ENCODE data around the gene FURIN.

DNA sequence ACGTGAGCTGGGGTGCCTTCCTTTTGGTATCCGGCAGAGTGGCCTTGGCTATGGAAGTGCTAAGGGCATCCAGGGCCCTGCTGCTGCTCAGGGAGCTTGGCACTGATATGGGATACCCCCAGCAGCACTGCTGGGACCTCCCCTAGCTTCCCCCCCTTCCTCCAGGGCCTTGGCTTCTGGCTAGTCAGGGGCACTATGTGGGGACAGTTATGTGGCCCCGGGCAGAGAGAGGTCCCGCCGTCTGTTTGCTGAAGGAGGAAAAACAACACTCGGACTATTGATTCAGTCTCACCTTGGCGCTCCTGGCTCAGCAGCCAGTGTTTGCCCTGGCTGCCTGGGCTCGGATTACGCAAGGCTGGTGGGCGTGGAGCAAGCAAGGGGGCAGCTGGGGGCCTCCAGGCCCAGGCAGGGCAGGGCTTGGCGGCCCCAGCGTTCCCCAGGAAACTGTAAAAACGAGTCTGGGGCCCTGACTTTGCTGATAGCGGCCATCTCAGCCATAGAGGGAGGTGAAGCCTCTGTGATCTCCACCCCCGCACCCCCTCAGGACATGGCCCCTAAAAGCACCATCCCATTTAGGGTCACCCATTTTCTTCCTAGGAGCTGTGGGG lies 5.7 kb downstream of the FURIN start:
- TF ChIP-seq, protein P1, sequence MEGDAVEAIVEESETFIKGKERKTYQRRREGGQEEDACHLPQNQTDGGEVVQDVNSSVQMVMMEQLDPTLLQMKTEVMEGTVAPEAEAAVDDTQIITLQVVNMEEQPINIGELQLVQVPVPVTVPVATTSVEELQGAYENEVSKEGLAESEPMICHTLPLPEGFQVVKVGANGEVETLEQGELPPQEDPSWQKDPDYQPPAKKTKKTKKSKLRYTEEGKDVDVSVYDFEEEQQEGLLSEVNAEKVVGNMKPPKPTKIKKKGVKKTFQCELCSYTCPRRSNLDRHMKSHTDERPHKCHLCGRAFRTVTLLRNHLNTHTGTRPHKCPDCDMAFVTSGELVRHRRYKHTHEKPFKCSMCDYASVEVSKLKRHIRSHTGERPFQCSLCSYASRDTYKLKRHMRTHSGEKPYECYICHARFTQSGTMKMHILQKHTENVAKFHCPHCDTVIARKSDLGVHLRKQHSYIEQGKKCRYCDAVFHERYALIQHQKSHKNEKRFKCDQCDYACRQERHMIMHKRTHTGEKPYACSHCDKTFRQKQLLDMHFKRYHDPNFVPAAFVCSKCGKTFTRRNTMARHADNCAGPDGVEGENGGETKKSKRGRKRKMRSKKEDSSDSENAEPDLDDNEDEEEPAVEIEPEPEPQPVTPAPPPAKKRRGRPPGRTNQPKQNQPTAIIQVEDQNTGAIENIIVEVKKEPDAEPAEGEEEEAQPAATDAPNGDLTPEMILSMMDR (IDR thresholded peaks at IDR 0.05; ENCODE audit: low read length): no peak
- TF ChIP-seq EZH2 (optimal IDR thresholded peaks at IDR 0.05; ENCODE audit: low read depth, low read length): no peak
- TF ChIP-seq EZH2phosphoT487 (IDR thresholded peaks at IDR 0.05; ENCODE audit: low read length): no peak

Measured in MM.1S (cell line).